HG03108 (cell line): ENCODE results near the gene FAM222A.

Source experiments
- ATAC-seq: cut with Tn5 transposase; IDR thresholded peaks from one replicate; pipeline ENCODE4 v1.9.1; 2021; ENCODE audit warnings: moderate library complexity; ENCODE audit not compliant: unreplicated experiment

The FAM222A gene

DNA sequence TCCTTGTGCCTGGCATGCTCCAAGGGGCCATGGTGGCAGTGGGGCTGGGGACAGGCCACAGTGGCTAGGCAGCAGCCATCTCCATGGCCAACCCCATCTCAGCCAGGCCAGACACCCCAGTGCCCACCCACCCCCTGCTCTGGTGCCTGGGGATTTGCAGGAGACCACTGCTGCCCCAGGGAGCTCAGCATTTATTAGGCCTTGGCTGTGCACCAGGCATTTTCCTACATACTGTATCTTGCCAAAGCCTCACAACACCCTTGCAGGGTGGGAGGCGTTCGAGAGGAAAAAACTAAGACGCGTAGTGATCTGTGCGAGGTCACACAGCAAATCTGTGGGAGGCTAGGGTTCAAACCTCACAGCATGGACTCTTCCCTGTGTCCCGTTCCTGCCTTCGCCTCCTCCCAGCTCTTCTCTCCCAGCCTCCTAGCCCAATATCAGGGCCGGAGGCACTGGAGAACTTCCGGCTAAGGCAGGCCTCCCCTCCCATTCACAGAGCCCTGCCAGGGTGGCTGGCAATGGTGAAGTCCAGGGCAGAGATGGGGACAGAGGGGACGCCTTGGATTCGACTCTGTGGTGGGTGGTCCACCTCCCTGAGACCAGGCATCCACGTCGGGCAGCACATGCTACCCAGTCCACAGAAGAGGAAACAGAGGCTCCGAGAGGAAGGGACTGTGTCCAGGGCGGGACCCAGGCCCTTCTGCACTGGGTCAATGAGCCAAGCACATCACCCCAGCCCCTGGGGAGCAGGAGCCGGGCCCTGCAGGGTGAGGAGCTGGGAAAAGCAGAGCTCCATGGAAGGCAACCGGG lies 57.4 kb downstream of the FAM222A start:
- no peak for ATAC-seq

DNA sequence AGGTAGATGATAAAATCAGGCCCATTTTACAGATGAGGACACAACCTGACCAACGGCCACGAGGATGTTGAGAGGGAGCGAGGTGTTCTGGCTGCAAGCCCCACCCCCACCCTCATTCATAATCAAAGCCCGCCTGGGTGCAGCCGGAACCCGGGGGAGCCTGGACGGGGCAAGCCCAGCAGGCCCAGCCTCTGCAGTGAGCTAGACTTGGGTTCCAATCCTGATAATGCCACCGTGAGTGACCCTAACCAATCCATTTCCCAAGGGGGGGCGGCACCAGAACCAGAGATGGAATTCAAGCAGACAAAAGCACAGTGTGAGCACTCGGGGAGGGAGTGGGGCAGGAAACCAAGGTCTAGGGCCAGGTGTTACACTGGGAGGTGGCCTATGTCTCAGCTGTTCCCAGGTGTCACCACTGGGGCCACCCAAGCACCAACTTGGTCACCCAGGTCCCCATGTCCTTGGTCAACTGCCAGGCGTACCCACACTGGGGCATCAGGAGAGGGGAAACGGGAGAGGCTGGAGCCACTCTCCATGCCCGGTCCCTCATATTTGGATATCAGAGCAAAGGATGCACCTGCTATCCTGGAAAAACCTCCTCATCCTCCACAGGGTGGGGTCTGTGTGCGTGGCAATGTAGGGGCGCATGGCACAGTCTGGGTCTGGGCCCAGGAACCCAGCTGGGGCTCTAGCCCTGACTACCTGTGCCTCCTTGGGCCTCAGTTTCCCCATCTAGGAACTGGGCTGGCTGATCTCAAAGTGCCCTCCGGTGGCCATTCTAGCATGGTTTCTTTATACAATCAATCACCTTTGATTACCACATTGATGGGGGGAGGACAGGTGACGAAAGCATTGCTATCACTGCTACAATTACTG lies 58.4 kb downstream of the FAM222A start:
- ATAC-seq, result no peak

DNA sequence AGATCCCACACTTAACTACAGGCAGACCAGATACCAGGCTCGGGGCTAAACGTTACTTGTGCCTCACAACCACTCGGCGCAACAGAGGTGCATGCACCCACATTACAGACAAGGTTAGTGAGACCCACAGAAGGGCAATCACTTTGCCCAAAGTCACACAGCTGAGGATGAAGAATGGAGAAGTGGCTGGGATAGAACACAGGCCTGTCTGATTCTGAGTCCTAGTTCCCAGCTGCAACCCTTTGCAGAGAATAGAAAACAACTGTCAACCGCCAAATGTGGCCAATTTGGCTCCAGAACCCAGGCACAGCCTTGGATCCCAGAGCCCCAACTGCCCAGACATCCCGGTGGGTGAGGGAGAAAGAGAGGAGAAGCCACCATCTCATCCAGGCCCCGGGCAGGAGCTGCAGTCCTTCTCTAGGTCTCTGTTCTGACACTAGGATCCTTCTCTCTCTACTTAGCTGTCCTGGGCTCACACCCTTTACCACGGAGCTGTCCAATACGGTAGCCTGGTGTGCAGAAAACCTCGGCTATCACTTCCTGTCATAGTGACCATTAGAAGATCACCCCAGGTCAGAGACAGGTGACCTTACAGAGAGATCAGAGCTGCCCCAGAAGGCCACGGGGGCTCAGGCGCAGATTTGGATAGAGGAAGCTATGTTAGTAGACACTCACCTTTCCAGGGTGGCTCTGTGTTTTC lies 59.1 kb downstream of the FAM222A start:
- ATAC-seq, result no peak

DNA sequence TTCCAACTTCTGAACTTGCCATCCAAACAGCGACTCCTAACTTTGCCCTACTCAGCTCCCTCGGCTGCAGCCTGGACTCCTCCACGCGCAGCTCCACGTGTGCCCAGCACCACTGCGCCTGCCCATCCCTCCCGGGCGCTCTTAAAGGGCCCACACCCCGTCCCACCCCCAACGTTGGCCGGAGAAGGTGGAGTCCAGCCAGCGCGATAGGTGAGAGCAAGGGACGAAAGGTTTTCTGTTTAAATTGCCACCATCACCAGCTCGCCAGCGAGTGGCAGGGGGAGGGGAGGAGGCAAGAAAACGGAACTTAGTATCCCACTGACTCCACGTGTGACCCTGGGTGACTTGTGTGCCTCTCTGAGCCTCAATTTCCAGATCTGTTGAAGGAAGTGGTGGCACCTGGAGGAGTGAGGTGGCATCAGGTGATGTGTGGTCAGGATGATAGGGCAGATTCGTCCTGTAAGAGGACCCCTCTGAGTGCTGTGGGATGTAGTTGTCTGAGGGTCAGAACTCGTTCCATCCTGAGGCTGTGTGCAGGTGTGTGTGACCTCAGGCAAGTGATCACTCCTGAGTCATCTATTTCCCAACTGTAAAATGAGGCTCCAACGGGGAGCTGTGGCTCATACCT lies 59.9 kb downstream of the FAM222A start:
- no peak for ATAC-seq

DNA sequence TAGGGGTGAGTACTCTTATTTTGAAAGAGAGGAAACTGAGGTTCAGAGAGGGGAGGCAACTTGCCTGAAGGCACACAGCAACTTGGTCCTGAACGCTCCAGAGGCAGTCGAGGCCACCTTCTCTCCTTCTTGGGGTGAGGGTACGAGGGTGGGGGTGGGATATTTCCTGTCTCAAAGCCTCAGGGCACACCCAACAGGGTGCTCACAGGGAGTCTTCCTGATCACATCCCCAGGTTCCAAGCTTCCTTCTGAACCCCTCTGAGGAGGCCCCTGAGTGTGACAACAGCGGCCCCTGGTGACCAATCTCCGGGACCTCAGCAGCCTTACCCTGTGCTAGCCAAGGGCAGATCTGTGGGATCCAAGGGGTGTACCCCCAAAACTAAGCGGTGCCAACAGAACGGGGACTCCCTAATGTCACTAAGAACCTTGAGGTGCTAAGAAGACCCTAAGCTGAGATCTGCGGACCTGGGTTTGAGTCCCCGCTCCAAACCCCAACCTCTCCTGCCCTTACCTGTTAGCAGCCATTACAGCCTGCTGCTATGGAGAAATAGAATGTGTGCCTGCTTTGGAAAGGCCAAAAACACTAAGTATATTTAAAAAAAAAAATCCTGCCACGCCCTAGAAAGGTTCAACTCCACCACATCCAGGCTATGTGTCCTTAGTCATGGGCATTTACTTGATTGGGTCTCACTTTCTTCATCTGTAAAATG lies 61.7 kb downstream of the FAM222A start:
- no peak for ATAC-seq

DNA sequence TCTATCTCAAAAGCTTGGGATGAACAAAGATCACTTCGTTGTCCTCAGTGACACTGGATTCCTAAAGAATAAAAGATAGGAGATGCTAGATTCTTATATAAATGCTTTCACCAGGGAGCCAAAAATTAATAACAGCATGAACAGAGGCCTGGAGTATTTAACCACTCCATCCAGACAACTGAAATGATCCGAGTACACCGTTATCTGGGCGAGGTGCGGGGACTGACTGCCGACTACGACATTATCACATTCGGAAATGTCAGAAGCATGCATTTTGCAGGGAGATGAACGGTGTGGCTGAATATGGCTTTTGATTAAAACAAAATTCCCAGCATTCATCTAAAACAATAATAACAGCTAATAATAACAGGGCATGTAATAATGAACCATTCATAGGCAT lies 63.0 kb downstream of the FAM222A start:
- no peak for ATAC-seq

DNA sequence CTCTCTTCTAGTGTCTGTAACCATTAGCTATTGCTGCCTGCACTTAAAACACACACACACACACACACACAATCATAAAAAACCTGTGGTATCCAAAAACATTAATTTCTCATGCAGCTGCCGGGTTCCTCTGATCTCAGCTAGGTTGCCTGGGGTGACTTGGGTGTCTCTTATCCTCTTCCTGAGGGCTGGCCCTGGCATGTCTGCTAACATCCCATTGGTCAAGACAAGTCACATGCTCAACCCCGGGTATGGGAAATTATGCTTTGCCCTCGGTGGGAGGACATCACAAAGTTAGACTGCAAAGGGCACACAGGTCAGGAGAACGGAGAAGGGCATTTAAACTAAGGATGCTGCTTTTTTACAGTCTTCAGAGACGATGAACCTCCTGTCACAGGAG lies 63.9 kb downstream of the FAM222A start:
- ATAC-seq, result no peak

DNA sequence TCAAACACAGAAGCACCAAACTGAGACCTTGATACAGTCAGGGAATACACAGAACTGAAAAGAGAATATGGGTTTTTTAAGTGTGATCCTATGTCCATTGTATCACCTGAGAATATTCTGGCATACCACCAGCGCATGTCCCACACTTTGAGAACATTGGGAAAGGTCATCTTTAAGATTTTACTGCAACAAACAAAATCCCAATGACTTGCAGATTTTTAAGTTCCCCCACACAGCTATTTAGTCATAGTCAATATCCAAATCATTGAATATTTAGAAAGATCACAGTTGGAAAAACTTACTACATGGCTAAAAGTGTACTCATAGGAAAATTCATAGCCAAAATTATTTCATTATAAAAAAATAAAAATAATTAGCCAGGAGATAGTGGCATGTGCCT lies 65.1 kb downstream of the FAM222A start:
- no peak for ATAC-seq

DNA sequence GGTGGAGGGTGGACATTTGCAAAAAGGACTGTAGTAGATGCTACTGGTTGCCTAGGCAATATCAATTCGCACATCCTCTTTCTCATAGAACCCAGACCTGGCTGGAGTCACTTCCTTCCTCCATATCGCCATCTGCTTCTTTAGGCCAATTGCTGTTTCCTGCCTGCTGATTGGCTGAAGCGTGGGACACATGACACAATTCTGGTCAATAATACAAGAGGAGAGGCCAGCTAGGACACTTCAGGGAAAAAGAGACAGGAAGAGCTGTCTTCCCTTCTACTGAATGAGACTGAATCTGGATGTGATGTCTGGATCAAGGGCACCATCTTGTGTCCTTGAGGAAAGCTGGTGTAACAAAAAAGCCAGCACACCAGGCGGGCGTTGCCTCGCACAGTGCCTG lies 65.8 kb downstream of the FAM222A start:
- ATAC-seq, result no peak

DNA sequence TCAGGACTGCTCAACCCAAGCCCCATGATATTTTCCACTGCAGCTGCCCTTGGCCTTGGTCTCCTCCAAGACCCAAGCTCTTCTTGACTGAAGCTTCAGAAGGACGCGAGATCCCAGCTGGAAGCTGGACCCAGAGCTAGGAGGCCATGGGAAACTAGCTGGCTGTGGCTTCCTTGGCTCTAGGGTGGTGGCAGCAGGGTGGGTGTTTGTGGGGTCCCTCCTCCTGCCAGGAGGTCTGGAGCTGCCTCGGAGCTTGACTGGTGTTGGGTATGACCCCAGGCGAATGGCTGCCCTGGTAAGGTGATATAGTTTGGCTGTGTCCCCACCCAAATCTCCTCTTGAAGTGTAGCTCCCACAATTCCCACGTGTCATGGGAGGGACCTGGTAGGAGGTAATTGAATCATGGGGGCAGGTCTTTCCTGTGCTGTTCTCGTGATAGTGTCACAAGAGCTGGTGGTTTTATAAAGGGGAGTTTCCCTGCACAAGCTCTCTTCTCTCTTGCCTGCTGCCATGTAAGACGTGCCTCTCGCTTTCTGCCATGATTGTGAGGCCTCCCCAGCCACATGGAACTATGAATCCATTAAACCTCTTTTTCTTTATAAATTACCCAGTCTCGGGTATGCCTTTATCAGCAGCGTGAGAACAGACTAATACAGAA lies 68.2 kb downstream of the FAM222A start:
- ATAC-seq, result no peak

DNA sequence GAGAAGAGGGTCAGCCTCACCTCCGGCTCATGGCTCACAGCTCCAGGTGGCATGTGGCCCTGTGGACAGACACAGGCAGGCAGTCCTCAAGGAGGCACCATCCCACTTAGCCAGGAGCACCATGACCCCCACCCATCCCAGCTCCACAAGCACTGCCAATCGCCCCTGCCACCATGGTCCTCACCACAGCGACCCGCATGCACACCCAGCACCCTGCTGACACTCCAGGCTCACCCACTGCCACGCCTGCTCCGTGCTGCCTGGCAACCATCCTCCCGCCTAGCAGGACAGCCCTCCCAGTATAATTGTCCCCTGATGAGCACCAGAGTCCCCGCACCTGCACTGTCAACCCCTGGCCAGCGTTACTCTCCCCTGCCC lies 68.7 kb downstream of the FAM222A start:
- ATAC-seq, result no peak

DNA sequence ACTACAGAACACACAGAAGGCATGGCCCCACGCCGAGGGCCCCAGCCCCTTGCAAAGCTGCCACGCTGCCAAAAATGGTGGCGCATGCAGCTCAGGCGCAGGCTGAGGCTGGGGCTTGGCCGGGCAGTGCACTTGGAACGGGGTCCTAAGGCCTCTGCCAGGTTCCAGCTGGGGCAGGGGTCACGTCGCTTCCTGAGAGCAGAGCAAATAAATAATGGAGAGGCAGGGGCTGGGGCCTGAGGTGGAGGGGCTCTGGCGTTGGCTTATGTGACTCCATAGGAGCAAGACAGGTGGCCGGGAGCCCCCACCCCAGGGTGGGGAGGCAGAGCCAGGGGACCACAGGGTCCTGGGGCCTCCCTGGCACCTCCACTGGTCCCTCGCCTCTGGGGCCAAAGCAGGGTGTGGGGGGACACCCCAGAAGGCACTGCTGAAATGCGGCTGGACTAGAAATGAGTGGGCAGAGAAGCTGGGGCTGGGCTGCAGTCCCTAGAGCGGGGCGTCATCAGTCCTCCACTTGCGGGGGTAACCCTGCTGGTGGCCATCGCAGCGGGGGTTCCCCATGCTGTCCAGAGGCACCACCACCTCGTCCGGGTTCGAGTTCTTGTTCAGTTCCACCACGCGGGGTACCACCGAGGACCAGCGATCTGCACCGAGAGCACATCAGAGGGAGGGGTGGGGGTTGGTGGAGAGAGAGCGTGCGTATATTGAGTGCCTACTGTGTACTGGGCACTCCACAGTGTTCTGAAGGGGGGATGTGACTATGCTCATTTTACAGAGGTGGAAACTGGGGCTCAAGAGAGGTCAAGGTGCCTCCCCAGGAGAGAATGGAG lies 69.7 kb downstream of the FAM222A start:
- ATAC-seq, result no peak

DNA sequence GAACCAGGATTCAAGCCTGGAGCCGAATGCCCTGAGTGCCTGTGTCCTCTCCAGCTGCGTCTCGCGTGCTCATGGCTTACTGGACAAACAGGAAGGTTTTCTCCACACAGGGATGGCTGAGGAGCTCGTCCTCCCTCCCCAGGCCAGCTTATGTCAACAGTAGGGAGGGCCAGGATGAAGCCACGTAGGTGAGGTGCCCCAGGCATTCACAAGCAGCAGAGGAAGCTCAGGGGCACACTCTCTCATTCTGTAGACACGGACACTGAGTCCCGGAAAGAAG lies 70.3 kb downstream of the FAM222A start:
- ATAC-seq, result no peak

DNA sequence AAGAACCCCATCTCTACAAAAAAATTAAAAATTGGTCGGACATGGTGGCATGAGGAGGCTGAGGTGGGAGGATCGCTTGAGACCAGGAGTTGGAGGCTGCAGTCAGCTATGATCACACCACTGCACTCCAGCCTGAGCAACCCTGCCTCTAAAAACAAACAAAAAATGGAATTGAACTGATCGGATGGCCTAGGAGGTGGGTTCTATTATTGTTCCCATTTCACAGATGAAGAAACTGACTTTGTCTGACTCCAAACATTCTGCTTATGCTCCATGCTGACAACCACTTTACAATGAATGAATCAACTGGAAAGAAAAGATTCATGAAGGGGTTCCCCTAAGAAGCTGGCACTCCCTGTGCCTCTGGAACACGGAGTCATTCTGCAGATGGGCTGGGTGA lies 72.2 kb downstream of the FAM222A start:
- ATAC-seq, result no peak

DNA sequence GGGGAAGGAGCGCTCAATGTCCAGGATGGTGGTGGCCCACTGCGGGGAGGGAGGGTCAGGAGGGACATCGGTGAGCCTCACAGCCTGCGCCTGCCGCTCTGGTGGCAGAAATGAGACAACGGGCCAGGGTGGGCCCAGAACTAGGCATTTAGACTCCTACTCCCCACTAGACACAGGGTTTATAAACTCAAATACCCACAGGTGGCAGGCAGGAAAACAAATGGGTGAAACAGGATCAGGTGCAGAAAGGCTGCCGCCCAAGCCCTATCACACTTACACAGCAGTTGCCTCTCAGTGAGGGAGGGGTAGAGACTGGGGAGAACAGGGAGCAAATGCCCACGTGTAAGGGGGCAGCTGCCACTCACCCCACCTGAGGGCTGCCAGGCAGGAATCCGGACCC lies 73.2 kb downstream of the FAM222A start:
- no peak for ATAC-seq

DNA sequence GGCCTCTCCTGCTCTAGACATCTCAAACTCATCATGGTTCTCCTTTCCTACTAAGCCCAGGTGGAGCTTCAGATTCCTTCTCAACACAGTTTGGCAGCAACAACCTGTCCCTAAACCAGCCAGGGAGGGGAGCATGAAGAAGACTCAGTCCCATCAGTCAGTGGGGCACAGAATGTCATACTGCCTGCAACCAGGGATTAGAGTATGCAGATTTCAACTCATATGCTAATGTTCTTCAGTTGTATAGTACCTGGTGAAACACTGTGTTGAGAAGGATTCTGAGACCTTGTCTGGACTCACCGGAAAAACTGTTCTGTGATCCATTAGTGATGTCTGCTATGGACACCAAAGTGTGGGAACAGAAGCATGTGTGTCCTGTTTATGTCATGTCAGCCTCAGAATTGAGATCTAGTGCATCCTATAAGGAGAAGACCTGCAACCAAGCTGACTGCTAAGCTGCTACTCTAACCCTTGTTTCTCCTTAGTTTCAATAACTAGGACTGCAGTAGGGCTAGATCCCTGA lies 76.0 kb downstream of the FAM222A start:
- no peak for ATAC-seq

DNA sequence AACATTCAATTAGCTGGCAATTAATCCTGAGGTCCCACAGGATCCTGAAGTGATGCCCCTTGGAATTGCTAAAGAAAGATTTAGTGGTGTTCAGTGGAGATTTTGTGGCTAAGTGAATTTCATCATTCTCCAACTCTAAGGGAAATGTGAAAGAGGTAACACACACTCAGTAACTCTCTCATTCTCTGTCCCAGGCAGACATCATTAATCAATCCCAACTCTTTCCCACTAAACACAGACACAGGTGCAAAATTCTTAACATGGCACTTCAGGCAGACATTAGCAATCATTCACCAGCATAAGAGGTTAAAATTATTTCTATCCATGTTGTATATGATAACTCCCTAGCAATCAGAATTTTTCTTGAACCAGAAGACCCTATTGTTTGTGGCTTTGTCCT lies 79.4 kb downstream of the FAM222A start:
- ATAC-seq, result no peak

DNA sequence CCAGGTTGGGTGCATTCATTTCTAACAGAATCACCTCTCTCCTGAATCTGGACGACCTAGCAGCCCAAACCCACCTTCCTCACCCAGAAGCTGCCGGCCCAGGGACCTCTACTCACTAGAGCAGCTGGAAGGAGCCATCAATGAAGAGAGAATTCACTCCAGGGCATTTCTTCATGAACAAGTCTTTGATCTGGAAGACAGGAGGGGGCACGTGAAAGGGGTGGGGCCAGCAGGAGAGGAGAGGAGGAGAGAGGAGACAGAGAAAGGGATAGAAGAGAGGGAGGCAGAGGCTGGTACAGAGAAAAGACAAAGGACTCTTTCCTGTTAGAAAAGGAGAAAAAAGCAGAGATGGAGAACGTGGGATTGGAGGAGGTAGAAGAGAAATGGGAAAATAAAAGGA lies 79.8 kb downstream of the FAM222A start:
- ATAC-seq, result no peak

DNA sequence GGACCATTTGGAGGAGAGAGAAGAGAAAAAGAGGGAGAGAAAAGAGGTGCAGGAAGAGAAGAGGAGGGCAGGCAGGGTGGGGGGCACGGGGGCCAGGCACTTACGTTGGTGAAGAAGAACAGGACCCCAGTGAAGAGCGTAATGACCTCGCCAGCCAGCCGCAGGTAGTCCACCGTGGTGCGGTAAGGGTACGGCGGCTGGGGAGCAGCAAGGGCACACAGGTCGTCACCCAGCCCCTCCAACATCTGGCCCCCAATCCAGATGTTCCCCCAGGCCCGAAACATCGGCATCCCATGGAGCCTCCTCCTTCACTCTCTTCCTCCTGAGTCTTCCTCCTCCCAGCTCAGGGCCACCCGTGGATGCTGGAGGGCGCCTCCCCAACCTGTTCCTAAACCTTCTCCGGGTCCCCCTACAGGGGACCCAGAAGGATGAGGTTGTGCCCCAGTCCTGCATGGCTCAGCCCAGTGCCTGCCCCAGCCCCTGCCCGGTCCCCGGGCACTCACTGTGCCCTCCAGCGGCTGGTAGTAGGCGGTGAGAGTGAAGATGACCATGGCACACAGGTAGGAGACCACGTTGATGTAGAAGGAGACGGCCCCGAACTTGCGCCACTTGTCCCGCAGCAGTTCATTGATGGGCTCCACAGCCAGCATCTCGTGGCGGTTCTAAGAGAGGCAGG lies 80.3 kb downstream of the FAM222A start:
- no peak for ATAC-seq
